Tibial artery (tissue), 4 donors: Measurements from ENCODE around the gene KLHDC8A.

Experiments used
- DNase-seq, 2 donors: peaks; one replicate each; pipeline ENCODE4 v3.0.0-alpha.2; 2019
- H3K27ac ChIP-seq, 2 donors: fragments of 200-600 bp; sonication (generic) in 1 of 2; 1 replicate in 1 of 2; 2 replicates in 1 of 2; pipeline ENCODE4 v1.5.1; 2018 to 2019; ENCODE audit warnings: mild to moderate bottlenecking in 1 of 2
- H3K27me3 ChIP-seq, 2 donors: fragments of 200-600 bp; sonication (generic) in 1 of 2; one replicate each; pipeline versions ENCODE4 v1.5.1 to v1.6.0; 2016 to 2019
- H3K36me3 ChIP-seq, 3 donors: fragments of 200-600 bp; sonication (generic) in 2 of 3; one replicate each; pipeline ENCODE4 v1.5.1; 2016 to 2019; ENCODE audit warnings: mild to moderate bottlenecking in 2 of 3
- H3K4me1 ChIP-seq, 4 donors: fragments of 200-600 bp; sonication (generic) in 2 of 4; 1 replicate in 3 of 4; 2 replicates in 1 of 4; pipeline ENCODE4 v1.5.1; 2016 to 2019
- H3K4me3 ChIP-seq, 2 donors: fragments of 200-600 bp; sonication (generic) in 1 of 2; 1 replicate in 1 of 2; 2 replicates in 1 of 2; pipeline ENCODE4 v1.5.1; 2018 to 2019; ENCODE audit warnings: mild to moderate bottlenecking in 2 of 2
- H3K9me3 ChIP-seq, 3 donors: fragments of 200-600 bp; sonication (generic) in 1 of 3; one replicate each; pipeline ENCODE4 v1.5.1; 2016 to 2019
- CTCF ChIP-seq, 2 experiments: fragments of 200-600 bp in 1 of 2; fragments of 450-650 bp in 1 of 2; IDR thresholded peaks; one replicate each; pipeline ENCODE4 v1.5.1; 2017 to 2019; ENCODE audit warnings: antibody characterized with exemption in 2 of 2, mild to moderate bottlenecking in 1 of 2, moderate library complexity in 1 of 2
- intact Hi-C: fragments of 100-400 bp; cut with DNase I; formaldehyde crosslinking; loops from one replicate; pipeline ENCODE4 v1.15.0; 2023; ENCODE audit warnings: low total_unique reads

KLHDC8A gene

GRCh38 chr1:205304695-205305070, 52.0 kb downstream of the KLHDC8A start:
- intact Hi-C loops, result no loop called here
- Histone ChIP-seq H3K27ac (no peak overlapping the region), H3K36me3 (peaks cover 0 to 44% (median 13%) of the 10 kb centered on the region in 3 donors), H3K4me1 (peaks cover 0 to 13% (median 10%) of the 10 kb centered on the region in 4 donors), H3K4me3 (no peak overlapping the region), H3K9me3 (no peaks in the 10 kb centered on the region), H3K27me3 (no peaks in the 10 kb centered on the region)
- DNase-seq, result no peak
- TF ChIP-seq CTCF (IDR thresholded peaks at IDR 0.05), result no peak

- Histone ChIP-seq H3K36me3 (peaks cover 0 to 44% (median 13%) of the 10 kb centered on the region in 3 donors), H3K4me3 (no peak overlapping the region), H3K4me1 (peaks cover 0 to 13% (median 10%) of the 10 kb centered on the region in 4 donors), H3K9me3 (no peaks in the 10 kb centered on the region), H3K27me3 (no peaks in the 10 kb centered on the region), H3K27ac (no peak overlapping the region)
- intact Hi-C loops, result no loop called here
- TF ChIP-seq CTCF (IDR thresholded peaks at IDR 0.05), result no peak
- no peak for DNase-seq
Observed at GRCh38 chr1:205304046-205304694, 52.6 kb downstream of the KLHDC8A start.

GRCh38 chr1:205303247-205303888, 53.4 kb downstream of the KLHDC8A start:
- intact Hi-C loops, result no loop called here
- Histone ChIP-seq H3K9me3 (no peaks in the 10 kb centered on the region), H3K27ac (no peak overlapping the region), H3K4me1 (peaks cover 0 to 20% (median 11%) of the 10 kb centered on the region in 4 donors), H3K36me3 (peaks cover 0 to 44% (median 13%) of the 10 kb centered on the region in 3 donors), H3K27me3 (no peaks in the 10 kb centered on the region), H3K4me3 (no peak overlapping the region)
- no peak for DNase-seq
- TF ChIP-seq CTCF (IDR thresholded peaks at IDR 0.05), result no peak

- TF ChIP-seq CTCF (IDR thresholded peaks at IDR 0.05), result no peak
- H3K4me3 ChIP-seq, result no peak overlapping the region
- intact Hi-C loops, result no loop called here
- H3K27me3 ChIP-seq, result no peaks in the 10 kb centered on the region
- no peak overlapping the region for H3K27ac ChIP-seq
- no peaks in the 10 kb centered on the region for H3K9me3 ChIP-seq
- peaks cover 0 to 25% (median 12%) of the 10 kb centered on the region in 4 donors for H3K4me1 ChIP-seq
- peaks cover 0 to 37% (median 13%) of the 10 kb centered on the region in 3 donors for H3K36me3 ChIP-seq
- DNase-seq, result no peak
Observed at GRCh38 chr1:205301842-205302588, 54.7 kb downstream of the KLHDC8A start.

GRCh38 chr1:205301205-205301821, 55.4 kb downstream of the KLHDC8A start:
- intact Hi-C loops, result no loop called here
- peaks cover 0 to 30% (median 13%) of the 10 kb centered on the region in 3 donors for H3K36me3 ChIP-seq
- H3K27me3 ChIP-seq, result no peaks in the 10 kb centered on the region
- DNase-seq, result no peak
- peaks cover 0 to 25% (median 12%) of the 10 kb centered on the region in 4 donors for H3K4me1 ChIP-seq
- no peak for TF ChIP-seq CTCF (IDR thresholded peaks at IDR 0.05)
- no peaks in the 10 kb centered on the region for H3K9me3 ChIP-seq
- no peak overlapping the region for H3K4me3 ChIP-seq
- H3K27ac ChIP-seq, result no peak overlapping the region
